ENCODE results near the gene PTPRU.
A peak's percentile ranks its signal among the peaks of the same experiment; 100 is the strongest.

The PTPRU gene

DNA sequence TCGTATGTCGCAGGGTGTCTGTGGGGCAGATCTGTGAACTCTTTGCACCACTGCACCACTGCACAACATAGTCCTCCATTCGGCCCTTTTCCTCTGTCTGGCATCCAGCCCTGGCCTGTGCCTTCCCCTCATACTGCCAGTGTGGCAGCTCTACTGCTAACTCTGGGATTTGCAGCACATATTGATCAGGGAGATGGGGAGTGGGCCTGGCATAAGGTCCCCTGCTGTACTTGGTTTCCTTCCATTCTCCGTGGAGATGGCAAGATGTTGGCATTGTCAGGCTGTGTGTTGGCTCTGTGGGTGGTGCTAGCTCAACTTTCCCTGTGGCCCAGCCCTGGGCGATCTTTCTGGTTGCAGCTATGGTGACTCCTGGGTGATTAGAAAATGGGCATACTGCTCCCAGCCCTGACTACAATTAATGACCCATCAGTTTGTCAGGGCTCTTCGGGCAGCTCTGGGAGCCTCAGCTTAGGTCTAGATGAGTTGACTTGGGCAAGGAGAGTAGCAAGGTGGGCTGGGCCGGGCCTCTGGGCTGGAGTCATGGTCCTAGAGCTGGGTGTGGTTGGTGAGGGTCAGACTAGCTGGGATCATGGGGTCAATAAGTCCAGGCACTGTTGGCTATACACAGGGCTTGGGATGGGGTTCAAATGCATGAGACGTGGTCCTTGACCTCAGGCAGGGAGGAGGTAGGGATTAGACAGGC, 11.4 kb downstream of the PTPRU start:
- DNase-seq: no peak

DNA sequence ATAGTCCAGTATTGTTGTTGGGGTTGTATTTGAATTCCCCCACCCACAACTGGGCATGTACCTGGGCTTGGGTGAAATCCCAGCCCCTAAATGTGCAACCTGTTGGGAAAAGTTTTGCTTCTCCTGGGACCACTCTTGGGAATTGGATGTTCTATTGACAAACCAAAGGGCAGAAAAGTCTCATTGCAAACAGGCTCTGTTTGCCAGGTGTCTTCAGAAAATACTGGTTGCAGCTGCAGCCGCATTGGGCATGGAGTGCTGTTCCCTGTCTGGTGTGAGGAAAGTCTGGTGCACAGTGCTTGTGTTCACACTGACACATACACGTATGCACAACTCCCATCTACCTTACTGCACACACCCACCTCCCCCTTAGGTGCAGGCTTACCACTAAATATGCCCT, 12.1 kb downstream of the PTPRU start:
- DNase-seq: no peak

DNA sequence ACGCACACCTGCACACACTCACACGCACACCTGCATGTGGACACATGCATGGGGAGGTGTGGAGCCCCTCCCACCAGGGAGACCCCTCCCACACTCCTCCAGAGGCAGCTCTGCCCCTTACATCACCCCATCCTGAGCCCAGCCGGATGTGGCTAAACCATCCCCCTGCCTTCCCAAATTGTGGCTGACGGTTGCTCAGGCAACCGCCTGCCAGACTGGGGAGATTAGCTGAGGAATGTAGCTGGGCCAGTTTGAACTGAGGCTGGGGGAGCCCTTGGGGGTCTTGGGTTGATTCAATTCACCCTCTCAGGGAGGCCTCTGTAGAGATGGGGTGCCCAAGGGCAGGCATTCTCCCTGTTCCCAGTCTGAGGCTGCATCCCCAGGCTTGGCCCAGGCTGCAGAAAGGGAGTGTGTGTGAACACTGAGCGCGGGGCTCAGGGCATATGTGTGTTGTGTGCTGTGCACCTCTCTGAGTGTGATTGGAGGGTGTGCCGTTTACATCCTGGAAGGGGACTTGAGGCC, 12.9 kb downstream of the PTPRU start:
- no peak for DNase-seq

DNA sequence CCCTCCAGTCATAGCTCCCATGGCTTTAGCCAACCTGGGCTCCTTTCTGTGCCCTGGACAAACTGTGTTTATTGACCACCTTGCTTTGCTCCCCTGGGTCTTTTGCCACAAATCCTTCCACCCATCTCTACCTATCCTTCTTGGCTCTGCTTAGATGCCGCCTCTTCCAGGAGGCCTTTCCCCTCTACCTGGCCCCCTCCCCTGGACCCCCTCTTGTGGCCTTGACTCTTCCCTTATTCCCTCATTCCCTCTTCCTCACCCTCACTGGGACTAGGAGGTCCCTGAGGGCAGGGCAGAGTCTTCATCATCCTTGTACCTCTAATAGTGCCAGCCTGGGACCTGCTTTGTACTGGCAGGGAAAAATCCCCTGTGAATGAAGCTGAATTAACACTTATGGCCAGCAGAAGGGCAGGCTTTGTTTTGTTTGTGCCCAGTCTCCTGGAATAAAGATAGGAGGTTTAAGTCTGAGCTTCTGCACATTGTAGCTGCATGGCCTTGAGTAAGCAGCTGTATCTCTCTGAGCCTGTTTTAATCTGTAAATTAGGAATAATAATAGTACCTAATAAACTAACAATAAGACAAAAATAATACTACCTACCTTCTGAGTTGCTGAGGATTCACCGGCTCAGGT, 13.7 kb downstream of the PTPRU start:
- no peak for DNase-seq

DNA sequence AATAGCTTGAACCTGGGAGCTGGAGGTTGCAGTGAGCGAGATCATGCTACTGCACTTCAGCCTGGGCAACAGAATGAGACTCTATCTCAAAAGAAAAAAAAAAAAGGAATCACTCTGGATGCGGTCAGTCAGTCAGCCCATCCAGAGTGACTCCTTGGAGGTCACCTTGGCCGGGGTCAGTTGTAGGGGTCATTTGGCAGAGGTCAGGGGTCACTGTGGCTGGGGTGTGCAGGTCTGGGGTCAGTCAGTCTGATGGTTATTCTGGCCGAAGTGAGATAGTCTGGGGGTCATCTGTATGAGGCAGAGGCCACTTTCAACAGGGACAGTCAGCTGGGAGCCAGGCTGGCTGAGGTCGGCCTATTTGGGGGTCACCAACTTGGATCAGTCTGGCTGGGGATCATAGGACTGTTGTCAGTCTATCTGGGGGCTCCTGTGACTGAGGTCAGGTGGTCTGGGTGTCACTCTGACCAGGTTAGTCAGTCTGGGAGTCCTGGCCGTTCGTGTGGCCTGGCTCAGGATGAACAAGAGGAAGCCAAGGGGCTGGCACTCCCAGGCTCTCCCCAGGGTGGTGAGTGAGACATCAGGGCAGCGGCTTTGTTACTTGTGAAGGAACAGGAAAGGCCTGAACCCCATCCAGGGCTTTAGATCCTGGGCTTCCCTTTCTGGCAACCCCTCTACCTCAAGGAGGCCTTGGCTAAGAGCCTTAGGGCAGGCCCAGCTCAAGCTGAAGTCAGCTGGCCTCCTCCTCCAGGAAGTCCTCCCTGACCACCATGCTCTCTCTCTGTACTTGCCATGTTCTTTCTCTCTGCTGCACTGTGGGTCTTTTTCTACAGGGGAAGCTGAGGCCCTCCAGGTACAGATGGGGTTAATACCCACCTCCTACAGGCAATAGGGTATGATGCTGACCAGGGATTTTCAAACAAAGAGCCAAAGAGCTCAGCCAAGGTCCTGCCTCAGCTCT, 15.1 kb downstream of the PTPRU start:
- DNase-seq: no peak

DNA sequence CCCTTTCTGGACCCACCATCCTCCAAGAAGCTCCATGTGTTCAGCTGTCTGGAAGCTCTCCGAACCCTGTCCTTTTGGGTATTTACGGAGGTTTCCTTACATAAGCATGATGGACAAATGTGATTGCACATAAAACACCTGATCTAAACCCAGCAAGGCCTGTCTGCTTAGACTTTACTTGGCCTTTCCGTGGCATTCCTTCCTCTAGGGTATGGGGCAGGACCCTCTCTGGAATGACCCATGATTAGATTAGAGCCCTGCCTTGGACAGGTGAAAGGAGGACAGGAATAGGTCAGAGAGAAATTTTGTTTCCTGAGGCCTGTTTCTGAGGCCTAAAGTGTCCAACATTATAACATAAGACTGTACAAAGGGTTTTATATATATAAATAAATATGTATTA, 16.9 kb downstream of the PTPRU start:
- no peak for DNase-seq

DNA sequence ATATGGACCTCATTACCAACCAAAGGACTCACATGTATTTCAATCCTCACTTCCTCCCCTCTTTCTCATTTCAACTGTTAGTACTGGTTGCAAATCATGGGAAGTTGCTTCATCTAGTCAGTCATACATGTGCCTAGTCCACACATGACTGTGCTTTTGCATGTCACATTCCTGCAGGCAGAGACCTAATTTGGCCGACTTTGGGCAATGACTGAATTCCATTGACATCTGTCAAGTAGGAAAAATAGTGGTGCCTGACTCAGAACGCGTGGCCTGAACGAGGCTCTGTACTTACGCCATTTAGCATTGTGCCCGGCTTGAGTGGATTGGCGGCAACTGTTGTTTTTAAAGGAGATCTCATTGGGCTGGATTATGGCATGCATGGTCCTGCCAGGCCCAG, 18.0 kb downstream of the PTPRU start:
- DNase-seq: no peak

DNA sequence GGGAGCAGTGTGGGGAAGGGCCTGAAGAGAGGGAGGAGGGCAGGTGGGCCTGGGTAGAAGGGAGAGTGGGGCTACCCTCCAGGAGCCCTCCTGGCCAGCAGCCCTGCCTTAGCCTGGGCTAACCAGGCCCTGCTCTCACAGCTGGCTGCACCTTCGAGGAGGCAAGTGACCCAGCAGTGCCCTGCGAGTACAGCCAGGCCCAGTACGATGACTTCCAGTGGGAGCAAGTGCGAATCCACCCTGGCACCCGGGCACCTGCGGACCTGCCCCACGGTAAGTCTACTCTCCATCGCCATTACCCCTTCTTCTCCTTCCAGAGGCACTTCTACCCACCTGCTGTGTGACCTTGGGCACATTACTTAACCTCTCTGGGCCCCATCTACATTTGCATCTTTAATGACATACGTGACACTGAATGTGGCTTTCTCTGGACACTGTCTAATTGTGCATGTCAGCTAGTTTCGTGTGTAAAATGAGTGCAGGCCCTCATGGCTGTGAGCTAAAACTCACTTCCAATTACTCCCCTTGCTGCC, 18.9 kb downstream of the PTPRU start:
- DNase-seq: no peak

DNA sequence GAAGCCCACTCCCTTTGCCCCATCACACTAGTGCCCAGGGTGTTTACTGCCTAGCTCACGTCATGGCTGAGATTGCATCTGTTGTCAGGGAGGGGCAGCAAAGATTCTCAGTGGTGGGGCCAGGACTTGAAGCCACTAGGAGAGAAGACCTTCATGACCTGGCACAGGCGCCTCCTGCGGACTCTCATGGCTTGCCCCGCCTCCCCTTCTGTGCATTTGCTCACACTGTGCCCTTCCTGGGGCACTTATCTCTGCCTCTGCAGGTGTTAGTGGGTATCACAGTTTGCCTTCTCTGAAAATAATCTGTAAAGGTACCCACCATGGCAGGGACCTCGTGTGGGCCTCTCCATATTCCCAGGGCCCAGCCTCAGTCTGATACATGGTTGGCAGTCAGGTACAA, 20.1 kb downstream of the PTPRU start:
- DNase-seq: no peak

DNA sequence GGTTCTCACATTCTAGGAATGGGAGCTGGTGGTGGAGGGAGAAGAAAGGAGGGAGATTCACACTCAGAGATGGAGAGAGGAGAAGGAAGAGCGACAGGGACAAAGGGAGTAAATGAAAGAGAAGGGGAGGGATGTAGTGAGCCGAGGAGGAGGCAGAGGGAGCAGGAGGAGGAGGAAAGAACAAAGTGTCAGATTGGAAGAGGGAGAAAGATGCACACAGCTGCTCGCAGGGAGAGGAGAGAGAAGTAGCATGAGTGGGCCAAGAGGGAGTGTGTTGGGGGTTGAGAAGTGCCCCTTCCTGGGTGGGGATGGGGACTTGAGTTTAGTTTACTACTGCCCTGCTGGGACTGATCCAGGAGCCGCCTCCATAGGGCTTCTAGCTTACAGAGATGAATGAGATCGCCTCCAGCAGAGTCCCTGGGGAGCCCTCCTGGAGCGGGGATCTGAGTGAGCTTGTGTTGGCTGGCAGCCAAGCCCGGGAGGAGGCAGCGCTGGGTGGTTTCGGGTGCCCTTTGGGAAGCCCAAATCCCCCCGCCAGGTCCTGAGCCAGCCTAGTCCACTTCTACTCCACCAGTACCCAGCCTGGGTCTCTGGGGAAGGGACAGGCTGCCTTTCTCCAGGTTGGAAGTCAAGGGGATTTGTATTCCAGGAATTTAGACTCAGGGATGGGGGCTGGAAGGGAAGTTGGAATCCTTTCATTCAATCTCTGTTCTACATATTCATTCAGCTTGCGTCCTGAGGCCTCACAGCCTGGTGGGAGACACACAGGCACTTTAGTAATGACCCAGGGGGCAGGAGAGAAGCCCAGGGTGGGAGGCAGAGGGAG, 20.9 kb downstream of the PTPRU start:
- peak; percentile 87 for DNase-seq

DNA sequence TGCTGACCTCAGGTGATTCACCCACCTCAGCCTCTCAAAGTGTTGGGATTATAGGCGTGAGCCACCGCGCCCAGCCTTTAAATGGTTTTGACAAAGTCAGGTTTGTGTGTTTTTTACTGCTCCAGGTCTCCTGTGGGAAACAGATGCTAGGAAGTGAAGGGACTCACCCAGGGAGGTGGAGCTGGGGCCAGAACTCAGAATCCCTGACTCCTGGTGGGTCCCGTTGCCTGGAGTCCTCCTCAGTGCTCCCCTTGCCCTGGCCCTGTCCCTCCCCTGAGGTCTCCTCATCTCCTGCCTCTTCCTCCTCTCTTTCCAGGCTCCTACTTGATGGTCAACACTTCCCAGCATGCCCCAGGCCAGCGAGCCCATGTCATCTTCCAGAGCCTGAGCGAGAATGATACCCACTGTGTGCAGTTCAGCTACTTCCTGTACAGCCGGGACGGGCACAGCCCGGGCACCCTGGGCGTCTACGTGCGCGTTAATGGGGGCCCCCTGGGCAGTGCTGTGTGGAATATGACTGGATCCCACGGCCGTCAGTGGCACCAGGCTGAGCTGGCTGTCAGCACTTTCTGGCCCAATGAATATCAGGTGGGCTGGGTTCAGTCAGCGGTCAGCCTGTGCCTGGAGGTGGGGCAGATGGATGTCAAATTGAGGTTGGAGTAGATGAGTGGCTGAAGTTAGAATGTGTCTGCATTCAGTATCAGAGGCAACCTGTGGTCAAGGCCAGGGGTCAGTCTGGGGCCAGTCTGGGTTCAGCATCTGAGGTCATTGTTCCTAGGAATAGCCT, 22.1 kb downstream of the PTPRU start:
- no peak for DNase-seq

DNA sequence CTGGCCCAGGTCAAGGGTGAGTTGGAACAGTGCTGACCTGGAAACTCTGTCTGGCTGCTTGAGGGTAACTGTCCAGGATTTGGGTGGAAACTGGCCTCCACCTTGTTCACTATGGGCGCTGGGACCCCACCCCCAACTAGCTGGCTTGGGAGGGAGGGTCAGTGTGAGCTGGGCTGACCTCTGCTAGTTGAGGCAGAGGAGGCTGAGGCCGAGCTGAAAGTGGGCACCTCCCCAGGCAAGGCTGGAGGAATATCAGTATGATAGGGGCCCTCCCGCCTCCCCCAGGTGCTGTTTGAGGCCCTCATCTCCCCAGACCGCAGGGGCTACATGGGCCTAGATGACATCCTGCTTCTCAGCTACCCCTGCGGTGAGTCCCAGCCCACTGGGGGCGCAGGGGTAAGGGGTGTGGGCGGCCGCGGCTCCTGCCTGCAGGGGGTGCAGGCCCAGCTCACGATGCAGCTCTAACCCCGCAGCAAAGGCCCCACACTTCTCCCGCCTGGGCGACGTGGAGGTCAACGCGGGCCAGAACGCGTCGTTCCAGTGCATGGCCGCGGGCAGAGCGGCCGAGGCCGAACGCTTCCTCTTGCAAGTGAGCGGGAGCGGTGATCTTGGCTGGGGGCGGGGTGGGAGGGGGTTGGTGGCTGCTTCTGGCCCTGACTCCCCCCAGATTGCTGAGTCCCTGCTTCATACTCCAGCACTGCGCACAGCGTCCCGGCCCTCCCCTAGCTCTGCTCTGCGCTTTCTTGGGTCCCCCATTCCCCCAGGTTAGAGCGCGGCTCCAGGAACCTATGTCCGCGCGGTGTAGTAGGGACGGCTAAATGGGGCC, 22.9 kb downstream of the PTPRU start:
- DNase-seq: no peak

DNA sequence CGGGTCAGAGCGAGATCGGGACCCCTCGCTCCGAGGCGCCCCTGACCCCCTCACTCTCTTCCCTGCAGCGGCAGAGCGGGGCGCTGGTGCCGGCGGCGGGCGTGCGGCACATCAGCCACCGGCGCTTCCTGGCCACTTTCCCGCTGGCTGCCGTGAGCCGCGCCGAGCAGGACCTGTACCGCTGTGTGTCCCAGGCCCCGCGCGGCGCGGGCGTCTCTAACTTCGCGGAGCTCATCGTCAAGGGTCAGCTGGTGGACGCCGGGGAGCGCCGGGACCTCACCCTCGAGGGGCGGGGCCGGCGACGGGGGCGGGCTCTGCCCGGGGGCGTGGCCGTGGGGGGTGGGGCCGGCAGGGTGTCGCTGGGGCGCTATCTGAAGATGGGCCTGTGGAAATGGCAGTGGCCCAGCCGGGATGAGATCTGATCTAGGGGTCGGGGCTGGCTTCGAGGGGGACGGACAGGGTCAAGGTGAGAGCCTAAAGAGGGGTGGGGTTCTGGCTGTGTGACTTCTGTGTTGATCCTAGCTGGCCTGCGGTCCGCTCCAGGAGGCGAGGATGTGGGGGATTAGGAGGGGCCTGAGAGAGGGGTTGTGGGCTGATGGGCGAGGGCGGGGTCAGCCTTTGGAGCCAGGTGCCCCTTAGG, 23.6 kb downstream of the PTPRU start:
- DNase-seq: no peak

DNA sequence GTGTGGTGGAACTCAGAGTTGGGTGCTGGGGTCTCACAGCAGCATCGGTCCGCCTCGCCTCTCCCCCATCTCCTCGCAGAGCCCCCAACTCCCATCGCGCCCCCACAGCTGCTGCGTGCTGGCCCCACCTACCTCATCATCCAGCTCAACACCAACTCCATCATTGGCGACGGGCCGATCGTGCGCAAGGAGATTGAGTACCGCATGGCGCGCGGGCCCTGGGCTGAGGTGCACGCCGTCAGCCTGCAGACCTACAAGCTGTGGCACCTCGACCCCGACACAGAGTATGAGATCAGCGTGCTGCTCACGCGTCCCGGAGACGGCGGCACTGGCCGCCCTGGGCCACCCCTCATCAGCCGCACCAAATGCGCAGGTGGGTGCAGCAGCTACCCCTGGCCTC, 24.2 kb downstream of the PTPRU start:
- DNase-seq: no peak

DNA sequence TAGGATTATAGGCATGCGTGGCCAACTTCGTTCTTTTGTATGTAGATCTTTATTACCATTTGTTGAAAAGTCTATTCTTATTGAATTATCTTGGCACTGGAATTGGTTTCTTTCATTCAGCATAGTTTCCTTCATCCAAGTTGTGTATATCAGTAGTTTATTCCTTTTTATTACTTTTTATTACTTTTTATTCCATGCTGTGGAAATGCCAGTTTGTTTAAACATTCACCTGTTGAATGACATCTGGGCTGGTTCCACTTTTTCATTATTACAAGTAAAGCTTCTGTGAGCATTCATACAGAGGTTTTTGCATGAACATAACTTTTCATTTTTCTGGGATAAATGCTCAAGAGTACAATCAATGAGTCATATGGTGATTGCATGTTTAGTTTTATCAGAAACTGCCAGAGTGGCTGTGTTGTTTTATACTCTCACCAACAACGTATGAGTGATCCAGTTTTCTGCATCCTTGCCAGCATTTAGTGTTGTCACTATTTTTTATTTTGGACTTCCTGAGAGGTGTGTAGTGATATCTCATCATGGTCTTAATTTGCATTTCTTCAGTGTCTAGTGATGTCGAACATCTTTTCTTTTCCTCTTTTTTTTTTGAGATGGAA, 28.6 kb downstream of the PTPRU start:
- DNase-seq: no peak

DNA sequence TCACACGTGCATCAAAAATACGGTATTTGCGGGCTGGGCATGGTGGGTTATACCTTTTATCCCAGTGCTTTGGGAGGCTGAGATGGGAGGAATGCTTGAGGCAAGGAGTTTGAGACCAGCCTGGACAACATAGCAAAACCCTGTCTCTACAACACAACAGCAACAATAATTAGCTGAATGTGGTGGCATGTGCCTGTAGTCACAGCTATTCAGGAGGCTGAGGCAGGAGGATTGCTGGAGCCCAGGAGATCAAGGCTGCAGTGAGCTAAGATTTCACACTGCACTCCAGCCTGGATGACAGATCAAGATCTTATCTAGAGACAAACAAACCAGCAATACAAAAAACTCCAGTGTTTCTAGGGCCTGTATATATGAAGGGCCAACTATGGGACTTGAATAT, 30.6 kb downstream of the PTPRU start:
- DNase-seq: no peak

DNA sequence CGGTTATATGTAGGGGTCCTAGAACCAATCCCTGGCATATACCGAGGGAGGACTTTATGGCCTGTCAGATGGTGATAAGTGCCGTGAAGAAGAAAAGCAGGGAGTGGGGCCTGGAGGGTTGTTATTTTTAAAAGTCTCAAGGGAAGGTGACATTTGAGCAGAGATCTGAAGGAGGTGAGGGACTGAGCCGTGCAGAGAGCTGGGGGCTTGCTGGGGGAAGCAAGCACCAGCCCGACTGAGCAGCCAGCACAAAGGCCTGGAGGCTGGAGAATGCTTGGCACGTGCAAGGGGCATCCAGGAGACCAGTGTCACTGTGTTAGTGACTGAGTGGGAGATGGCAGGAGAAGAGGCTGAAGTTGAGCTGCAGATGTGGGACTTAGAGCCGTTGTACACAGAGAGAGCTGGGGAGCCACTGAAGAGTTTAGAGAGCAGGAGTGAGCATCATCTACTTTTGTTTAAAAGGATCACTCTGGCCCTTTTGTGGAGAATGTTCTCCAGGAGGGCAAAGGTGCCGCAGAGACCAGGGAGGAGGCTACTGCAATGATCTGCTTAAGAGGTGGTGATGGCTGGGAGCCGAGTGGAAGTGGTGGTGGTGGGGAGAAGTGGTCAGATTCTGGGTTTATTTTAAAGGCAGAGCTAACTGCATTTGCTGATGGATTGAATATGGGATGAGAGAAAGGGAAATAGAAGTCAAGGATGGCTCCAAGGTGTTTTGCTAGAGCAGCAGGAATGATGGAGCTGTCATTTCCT, 31.2 kb downstream of the PTPRU start:
- no peak for DNase-seq

DNA sequence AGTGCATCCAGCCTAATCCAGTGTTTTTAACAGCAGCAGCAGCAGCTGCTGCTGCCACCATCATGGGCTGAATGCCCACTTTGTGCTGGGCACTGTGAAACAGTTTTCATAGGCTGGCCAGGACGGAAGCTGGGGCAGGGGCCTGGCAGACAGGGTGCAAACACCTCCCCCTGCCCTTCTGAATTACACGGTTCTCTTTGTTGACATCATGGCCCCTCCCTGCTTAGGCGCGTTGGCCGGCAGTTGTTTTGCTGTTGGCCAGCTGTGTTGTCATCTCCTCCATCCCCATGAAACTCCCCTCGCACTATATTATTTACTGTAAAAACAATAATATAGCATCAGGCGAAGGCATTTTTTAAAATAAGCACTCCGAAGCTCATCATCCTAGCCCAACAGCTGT, 33.1 kb downstream of the PTPRU start:
- no peak for DNase-seq

Data from NCI-H1105 (cell line).